ENCODE data around the gene EIF4E2. TPM values are rescaled to one million over a fixed set of nuclear protein-coding genes. Genes with fewer than 3 reads are reported as not detected.

Gene EIF4E2
- total and polyA plus RNA-seq, 8 donors, result 17.8 to 33.0 (median 26.8) TPM

GRCh38 chr2:232600053-232600773, 49.7 kb downstream of the EIF4E2 start:
- no peak for ATAC-seq
- intact Hi-C loops (cut with DNase I), result no loop called here
- FAIRE-seq, result no peak
- Histone ChIP-seq H3K4me3 (no peak overlapping the region), H3K4me1 (no peaks in the 10 kb centered on the region), H3K36me3 (no peaks in the 10 kb centered on the region), H3K9me3 (no peaks in the 10 kb centered on the region), H3K27me3 (no peaks in the 10 kb centered on the region), H3K27ac (no peak overlapping the region)
- no peak for DNase-seq
- 76 to 87% methylated on average over 17 of the region's 17 CpGs for WGBS, 2 donors
- TF ChIP-seq, protein P1, sequence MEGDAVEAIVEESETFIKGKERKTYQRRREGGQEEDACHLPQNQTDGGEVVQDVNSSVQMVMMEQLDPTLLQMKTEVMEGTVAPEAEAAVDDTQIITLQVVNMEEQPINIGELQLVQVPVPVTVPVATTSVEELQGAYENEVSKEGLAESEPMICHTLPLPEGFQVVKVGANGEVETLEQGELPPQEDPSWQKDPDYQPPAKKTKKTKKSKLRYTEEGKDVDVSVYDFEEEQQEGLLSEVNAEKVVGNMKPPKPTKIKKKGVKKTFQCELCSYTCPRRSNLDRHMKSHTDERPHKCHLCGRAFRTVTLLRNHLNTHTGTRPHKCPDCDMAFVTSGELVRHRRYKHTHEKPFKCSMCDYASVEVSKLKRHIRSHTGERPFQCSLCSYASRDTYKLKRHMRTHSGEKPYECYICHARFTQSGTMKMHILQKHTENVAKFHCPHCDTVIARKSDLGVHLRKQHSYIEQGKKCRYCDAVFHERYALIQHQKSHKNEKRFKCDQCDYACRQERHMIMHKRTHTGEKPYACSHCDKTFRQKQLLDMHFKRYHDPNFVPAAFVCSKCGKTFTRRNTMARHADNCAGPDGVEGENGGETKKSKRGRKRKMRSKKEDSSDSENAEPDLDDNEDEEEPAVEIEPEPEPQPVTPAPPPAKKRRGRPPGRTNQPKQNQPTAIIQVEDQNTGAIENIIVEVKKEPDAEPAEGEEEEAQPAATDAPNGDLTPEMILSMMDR (IDR thresholded peaks at IDR 0.05), result no peak

DNA sequence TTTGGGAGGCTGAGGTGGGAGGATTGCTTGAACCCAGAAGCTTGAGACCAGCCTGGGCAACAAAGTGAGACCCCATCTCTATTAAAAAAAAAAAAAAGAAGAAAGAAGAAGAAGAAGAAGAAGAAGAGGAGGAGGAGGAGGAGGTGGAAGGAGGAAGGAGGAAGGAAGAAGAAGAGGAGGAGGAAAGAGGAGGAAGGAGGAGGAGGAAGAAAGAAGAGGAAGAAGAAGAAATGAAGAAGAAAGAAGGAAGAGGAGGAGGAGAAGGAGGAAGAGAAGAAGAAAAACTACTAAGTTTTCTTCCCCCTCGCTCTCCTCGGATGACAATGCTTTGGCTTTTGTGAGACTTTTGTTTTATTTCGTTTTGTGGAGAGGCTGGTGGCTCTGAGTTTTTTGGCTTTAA, 52.8 kb downstream of the EIF4E2 start:
- FAIRE-seq (no peak), DNase-seq (no peak), ATAC-seq (no peak)
- no peak overlapping the region for H3K27ac ChIP-seq
- intact Hi-C loops (cut with DNase I), result no loop called here
- H3K27me3 ChIP-seq, result no peaks in the 10 kb centered on the region
- no peaks in the 10 kb centered on the region for H3K9me3 ChIP-seq
- 51 to 69% methylated on average over 3 of the region's 3 CpGs for WGBS, 2 donors
- TF ChIP-seq, protein P1 (IDR thresholded peaks at IDR 0.05), result no peak
- H3K36me3 ChIP-seq, result no peaks in the 10 kb centered on the region
- no peak overlapping the region for H3K4me3 ChIP-seq
- no peaks in the 10 kb centered on the region for H3K4me1 ChIP-seq

GRCh38 chr2:232604535-232604934, 54.0 kb downstream of the EIF4E2 start:
- Histone ChIP-seq H3K36me3 (no peaks in the 10 kb centered on the region), H3K4me1 (no peaks in the 10 kb centered on the region), H3K27me3 (no peaks in the 10 kb centered on the region), H3K9me3 (no peaks in the 10 kb centered on the region), H3K4me3 (no peak overlapping the region), H3K27ac (no peak overlapping the region)
- no peak for ATAC-seq
- TF ChIP-seq, protein P1 (IDR thresholded peaks at IDR 0.05), result no peak
- intact Hi-C loops (cut with DNase I), result no loop called here
- 90 to 91% methylated on average over 10 of the region's 10 CpGs for WGBS, 2 donors
- no peak for FAIRE-seq
- no peak for DNase-seq

GRCh38 chr2:232607011-232607410, 56.5 kb downstream of the EIF4E2 start:
- TF ChIP-seq, protein P1 (IDR thresholded peaks at IDR 0.05), result no peak
- no peak for DNase-seq
- intact Hi-C loops (cut with DNase I), result no loop called here
- no peaks in the 10 kb centered on the region for H3K4me1 ChIP-seq
- no peaks in the 10 kb centered on the region for H3K9me3 ChIP-seq
- no peak overlapping the region for H3K27ac ChIP-seq
- no peak for ATAC-seq
- no peak for FAIRE-seq
- H3K36me3 ChIP-seq, result no peaks in the 10 kb centered on the region
- no peak overlapping the region for H3K4me3 ChIP-seq
- no peaks in the 10 kb centered on the region for H3K27me3 ChIP-seq
- 81 to 90% methylated on average over 17 of the region's 17 CpGs for WGBS, 2 donors

- H3K27me3 ChIP-seq, result no peaks in the 10 kb centered on the region
- no peak overlapping the region for H3K27ac ChIP-seq
- no peaks in the 10 kb centered on the region for H3K9me3 ChIP-seq
- TF ChIP-seq, protein P1 (IDR thresholded peaks at IDR 0.05), result no peak
- H3K36me3 ChIP-seq, result no peaks in the 10 kb centered on the region
- intact Hi-C loops (cut with DNase I), result loop anchor here in 1 of 3 donors (10.0 kb wide), 1 partner anchor 425 kb away; the partner anchor contains the start of gene NEU2
- no peak for DNase-seq
- FAIRE-seq, result no peak
- WGBS, 2 donors, result 70 to 74% methylated on average over 8 of the region's 8 CpGs
- no peak overlapping the region for H3K4me3 ChIP-seq
- H3K4me1 ChIP-seq, result no peaks in the 10 kb centered on the region
- ATAC-seq, result no peak
Measured at GRCh38 chr2:232609607-232610006, 59.1 kb downstream of the EIF4E2 start.

Measured in pancreas (tissue), 10 donors.